ENCODE results near the gene CACNA2D3.

Gene CACNA2D3

GRCh38 chr3:54223063-54223462, 100.7 kb downstream of the CACNA2D3 start:
- peak; percentile 27 for DNase-seq

GRCh38 chr3:54225841-54226528, 103.6 kb downstream of the CACNA2D3 start:
- DNase-seq: peak; percentile 38

DNA sequence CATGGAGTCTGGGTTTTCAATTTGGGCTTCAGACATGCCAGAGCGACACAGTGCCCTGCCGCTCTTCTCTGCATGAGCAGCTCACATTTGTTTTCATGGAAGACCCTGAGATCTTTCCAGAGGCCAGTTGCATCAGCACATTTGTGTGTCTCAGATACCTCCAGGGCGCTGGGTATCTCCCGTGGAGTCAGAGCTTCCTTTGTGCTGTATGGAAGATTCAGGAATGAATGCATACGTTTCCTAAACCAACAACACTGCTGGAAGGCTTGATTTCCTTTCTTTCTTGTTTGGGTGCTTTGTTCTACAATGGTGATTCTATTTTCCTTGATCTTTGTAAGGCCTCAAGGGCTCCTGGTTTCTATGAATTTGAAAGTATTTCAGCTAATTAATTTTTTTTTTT, 106.5 kb downstream of the CACNA2D3 start:
- no peak for DNase-seq

- no peak for DNase-seq
These were observed 110.3 kb downstream of the CACNA2D3 start for GRCh38 chr3:54232618-54233017.

GRCh38 chr3:54235998-54236397, 113.6 kb downstream of the CACNA2D3 start:
- DNase-seq: peak; percentile 20

- DNase-seq: no peak
These were observed 114.8 kb downstream of the CACNA2D3 start for GRCh38 chr3:54237109-54237508.

GRCh38 chr3:54237788-54238502, 115.6 kb downstream of the CACNA2D3 start:
- DNase-seq: no peak

- DNase-seq: no peak
These were observed 118.0 kb downstream of the CACNA2D3 start for GRCh38 chr3:54240309-54240708.

GRCh38 chr3:54243056-54243931, 120.9 kb downstream of the CACNA2D3 start:
- DNase-seq: no peak

DNA sequence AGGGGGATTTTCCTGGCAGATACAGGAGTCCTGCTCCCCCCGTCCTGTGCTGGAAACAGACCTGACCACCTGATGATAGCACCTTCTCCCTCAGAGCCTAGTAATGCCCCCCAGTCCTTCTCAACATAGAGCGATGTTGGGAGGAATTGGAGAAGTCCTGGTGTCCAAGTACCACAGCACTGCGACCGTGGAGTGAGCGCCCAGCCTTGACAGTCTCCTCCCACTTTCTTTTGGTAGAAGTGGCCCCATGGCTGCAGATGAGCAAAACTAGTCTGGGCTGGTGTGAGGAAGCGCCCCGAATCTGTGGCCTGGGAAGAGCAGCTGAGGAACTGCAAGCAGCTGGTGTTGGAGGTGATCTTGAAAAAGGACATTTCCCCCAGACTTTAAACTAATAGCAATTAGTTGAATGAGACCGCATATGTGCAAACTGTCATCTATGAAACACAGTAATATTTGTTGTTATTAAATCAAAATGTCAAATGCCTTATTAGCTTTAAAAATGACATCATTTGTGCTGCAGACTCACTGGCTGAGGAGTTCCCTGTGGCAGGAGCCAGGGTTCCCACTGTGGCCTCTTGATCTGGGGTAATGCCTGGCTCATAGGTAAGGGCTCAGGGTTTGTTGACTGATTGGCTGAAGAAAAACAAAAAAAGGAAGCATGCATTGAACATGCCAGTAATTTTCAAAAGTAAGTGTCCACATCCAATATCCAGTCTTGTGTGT, 121.8 kb downstream of the CACNA2D3 start:
- DNase-seq: no peak

- DNase-seq: no peak
These were observed 129.4 kb downstream of the CACNA2D3 start for GRCh38 chr3:54251705-54252104.

DNA sequence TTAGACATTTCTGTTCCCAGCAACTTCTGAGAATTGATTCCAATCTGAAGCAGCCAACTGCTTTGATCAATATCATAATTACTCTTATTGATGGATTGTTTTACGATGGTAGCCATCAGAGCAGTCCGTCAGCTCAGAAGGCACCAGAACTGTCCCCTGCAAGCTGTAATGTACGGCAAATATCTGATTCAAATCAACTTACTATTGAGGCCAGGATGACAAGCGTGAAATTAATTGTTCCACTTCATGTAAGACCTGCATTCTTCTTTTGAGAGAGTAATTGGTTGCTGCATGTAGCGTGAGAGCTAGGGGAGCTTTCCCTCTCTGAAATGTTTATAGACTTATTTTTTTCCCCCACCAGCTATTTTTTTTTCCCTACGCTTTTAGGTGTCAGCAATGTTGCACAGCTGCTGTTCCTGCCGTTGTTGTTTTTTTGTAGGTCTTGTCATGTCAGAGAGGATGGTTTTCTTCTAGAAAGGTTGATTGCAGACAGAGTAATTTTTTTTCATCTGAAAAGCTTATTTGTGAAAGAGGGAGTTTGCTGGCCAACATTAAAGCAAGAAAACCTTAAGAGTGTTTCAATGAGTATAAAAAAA, 134.9 kb downstream of the CACNA2D3 start:
- no peak for DNase-seq

- DNase-seq: no peak
These were observed 137.3 kb downstream of the CACNA2D3 start for GRCh38 chr3:54259636-54260035.

DNA sequence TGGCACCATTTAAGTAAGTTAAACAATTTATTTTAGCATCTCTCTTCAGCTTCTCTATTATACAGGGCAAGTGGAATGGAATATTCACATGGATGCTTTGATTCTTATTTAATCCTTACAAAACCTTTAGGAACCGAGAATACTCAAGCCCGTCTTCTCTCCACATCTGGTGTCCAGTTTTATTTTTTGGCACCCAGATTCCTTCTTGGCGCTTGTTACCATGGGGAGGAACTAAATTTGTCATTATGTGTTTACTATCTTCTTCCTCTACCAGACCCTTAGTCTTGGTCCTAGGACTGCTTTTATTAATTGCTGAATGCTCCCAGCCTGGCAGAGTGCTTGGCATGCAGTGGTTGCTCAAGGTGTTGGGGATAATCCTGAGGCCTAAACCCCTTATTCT, 138.8 kb downstream of the CACNA2D3 start:
- no peak for DNase-seq

GRCh38 chr3:54262541-54262940, 140.2 kb downstream of the CACNA2D3 start:
- no peak for DNase-seq

DNA sequence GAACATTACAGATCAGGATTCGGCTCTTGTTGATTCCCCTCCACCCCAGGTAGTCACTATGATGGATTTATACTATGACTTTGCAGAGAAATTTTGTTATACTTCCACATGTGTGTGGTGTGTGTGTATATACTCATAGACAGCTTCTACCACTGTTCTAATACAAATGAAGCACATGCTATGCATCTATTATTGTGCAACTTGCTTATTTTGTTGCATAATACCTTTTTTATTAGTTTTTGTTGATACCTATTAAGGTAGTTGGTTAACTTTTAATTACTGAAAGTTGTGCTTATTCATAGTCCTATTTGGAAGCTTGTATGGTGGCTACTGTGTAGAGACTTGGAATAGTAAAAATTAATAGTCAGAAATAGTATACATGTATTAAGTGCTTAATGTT, 140.6 kb downstream of the CACNA2D3 start:
- no peak for DNase-seq

- no peak for DNase-seq
These were observed 141.7 kb downstream of the CACNA2D3 start for GRCh38 chr3:54264050-54264449.

GRCh38 chr3:54270816-54271526, 148.6 kb downstream of the CACNA2D3 start:
- no peak for DNase-seq

DNA sequence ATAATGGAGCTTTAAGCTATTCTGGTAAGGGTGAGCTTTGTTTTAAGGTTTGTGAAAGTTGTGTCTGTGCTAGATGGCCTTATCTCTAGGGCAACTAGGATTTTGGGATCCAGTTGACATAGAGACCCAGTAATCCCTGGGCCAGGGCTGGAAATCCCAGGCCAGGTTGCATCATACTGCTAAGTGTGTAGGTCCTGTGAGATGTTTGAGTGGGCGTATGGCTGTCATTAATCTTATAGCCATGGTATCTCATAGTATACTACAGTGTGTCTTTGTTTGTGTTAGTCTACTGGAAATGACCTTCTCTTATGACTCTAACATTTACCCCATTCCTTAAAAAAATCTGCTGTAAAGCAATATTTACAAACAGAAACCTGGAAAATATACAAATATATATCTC, 151.4 kb downstream of the CACNA2D3 start:
- DNase-seq: no peak

DNA sequence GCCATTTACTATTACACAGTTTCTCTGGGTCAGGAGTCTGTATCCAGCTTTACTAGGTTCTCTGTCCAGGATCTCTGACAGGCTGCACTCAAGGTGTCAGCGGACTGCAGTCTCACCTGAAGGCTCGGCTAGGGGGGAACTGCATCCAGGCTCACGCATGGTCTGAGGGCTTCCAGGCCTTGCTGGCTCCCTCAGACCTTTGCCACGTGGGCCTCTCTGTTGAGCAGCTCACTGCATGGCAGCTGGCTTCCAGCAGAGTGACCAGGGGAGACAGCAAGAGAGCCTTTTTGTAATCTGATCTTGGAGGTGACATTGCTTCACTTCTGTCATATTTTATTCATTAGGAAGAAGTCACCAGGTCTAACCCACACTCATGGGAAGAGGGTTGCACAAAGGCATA, 152.3 kb downstream of the CACNA2D3 start:
- peak; percentile 14 for DNase-seq

- no peak for DNase-seq
These were observed 156.7 kb downstream of the CACNA2D3 start for GRCh38 chr3:54279005-54279583.
